HEK293 (cell line): Measurements from ENCODE around the gene LMO7.

Experiments used
- CTCF ChIA-PET: fragments of 350-600 bp; formaldehyde crosslinking; extraction: SDS; loops from one replicate; lab custom pipeline; 2021; ENCODE audit warnings: antibody characterized with exemption; lab: Yijun Ruan, JAX
- POLR2A ChIA-PET: fragments of 300-600 bp; formaldehyde crosslinking; extraction: SDS; loops from one replicate; lab custom pipeline; 2020; ENCODE audit warnings: antibody characterized with exemption, inconsistent platforms; lab: Yijun Ruan, JAX
- H3K27ac ChIP-seq: fragments of 200-500 bp; sonication (Bioruptor generic); 2 replicates; pipeline ENCODE4 v1.5.1; 2014; ENCODE audit warnings: low read depth, low read length, control low read depth, inconsistent platforms; ENCODE audit errors: extremely low read depth
- H3K36me3 ChIP-seq, 2 experiments: fragments of 200-500 bp in 1 of 2; sonication (Bioruptor generic) in 1 of 2; 1 replicate in 1 of 2; 2 replicates in 1 of 2; pipeline ENCODE4 v1.5.1; 2014 to 2017; ENCODE audit warnings: inconsistent platforms in 2 of 2, low read length in 2 of 2; ENCODE audit not compliant: control insufficient read depth in 2 of 2, insufficient read depth in 1 of 2
- H3K4me1 ChIP-seq: fragments of 200-500 bp; sonication (Bioruptor generic); 2 replicates; pipeline ENCODE4 v1.5.1; 2014; ENCODE audit warnings: mild to moderate bottlenecking, low read length, inconsistent platforms; ENCODE audit not compliant: control insufficient read depth, insufficient read depth
- H3K4me3 ChIP-seq: 2 replicates; pipeline ENCODE4 v1.5.1; 2011; ENCODE audit warnings: low read depth, mild to moderate bottlenecking, control low read depth, low read length, moderate library complexity
- H3K9me3 ChIP-seq: fragments of 200-500 bp; sonication (Bioruptor generic); 2 replicates; pipeline ENCODE4 v1.5.1; 2014; ENCODE audit warnings: low read depth, low read length, inconsistent platforms; ENCODE audit not compliant: control insufficient read depth, insufficient read depth
- GLIS1 ChIP-seq: fragments of 450-650 bp; formaldehyde crosslinking; IDR thresholded peaks from 2 replicates; pipeline ENCODE4 v1.5.1; 2016; ENCODE audit warnings: missing biosample characterization, missing genetic modification characterization
- HOXA7 ChIP-seq: sonication (generic); formaldehyde crosslinking; IDR thresholded peaks from 2 replicates; pipeline ENCODE4 v1.8.1; 2022; ENCODE audit warnings: missing genetic modification reagents, borderline replicate concordance
- HOXC10 ChIP-seq: sonication (generic); formaldehyde crosslinking; IDR thresholded peaks from 2 replicates; pipeline ENCODE4 v1.8.1; 2023; ENCODE audit warnings: mild to moderate bottlenecking, missing genetic modification reagents
- HOXD13 ChIP-seq: sonication (generic); formaldehyde crosslinking; IDR thresholded peaks from 2 replicates; pipeline ENCODE4 v1.8.0; 2022; ENCODE audit warnings: missing genetic modification reagents, borderline replicate concordance
- IKZF3 ChIP-seq: fragments of 450-650 bp; IDR thresholded peaks from 2 replicates; pipeline ENCODE4 v1.5.0; 2018; ENCODE audit warnings: missing biosample characterization, mild to moderate bottlenecking, missing genetic modification characterization, moderate library complexity
- REPIN1 ChIP-seq: fragments of 450-650 bp; formaldehyde crosslinking; IDR thresholded peaks from 2 replicates; pipeline ENCODE4 v1.5.1; 2017; ENCODE audit warnings: missing biosample characterization, missing genetic modification characterization, low read depth
- WT1 ChIP-seq: fragments of 450-650 bp; formaldehyde crosslinking; IDR thresholded peaks from 2 replicates; pipeline ENCODE4 v1.5.1; 2016; ENCODE audit warnings: missing biosample characterization, missing genetic modification characterization
- ZBTB49 ChIP-seq: fragments of 450-650 bp; formaldehyde crosslinking; IDR thresholded peaks from 2 replicates; pipeline ENCODE4 v1.5.1; 2016; ENCODE audit warnings: missing biosample characterization, missing genetic modification characterization, low read depth
- ZIC2 ChIP-seq: fragments of 450-650 bp; formaldehyde crosslinking; IDR thresholded peaks from 2 replicates; pipeline ENCODE4 v1.5.1; 2016; ENCODE audit warnings: missing biosample characterization, missing genetic modification characterization
- ZNF114 ChIP-seq: fragments of 450-650 bp; formaldehyde crosslinking; IDR thresholded peaks from 2 replicates; pipeline ENCODE4 v1.5.0; 2017; ENCODE audit warnings: missing biosample characterization, missing genetic modification characterization
- ZNF132 ChIP-seq: fragments of 450-650 bp; formaldehyde crosslinking; IDR thresholded peaks from 2 replicates; pipeline ENCODE4 v1.5.1; 2017; ENCODE audit warnings: missing biosample characterization, missing genetic modification characterization, borderline replicate concordance
- ZNF140 ChIP-seq: fragments of 450-650 bp; formaldehyde crosslinking; IDR thresholded peaks from 2 replicates; pipeline ENCODE4 v1.5.1; 2016; ENCODE audit warnings: missing biosample characterization, missing genetic modification characterization
- ZNF202 ChIP-seq: fragments of 450-650 bp; formaldehyde crosslinking; IDR thresholded peaks from 2 replicates; pipeline ENCODE4 v1.5.1; 2016; ENCODE audit warnings: missing biosample characterization, missing genetic modification characterization, borderline replicate concordance
- ZNF324 ChIP-seq: fragments of 450-650 bp; formaldehyde crosslinking; IDR thresholded peaks from 2 replicates; pipeline ENCODE4 v1.5.1; 2016; ENCODE audit warnings: missing biosample characterization, missing genetic modification characterization
- ZNF416 ChIP-seq: fragments of 450-650 bp; formaldehyde crosslinking; IDR thresholded peaks from 2 replicates; pipeline ENCODE4 v1.5.1; 2016; ENCODE audit warnings: missing biosample characterization, missing genetic modification characterization
- ZNF48 ChIP-seq: fragments of 450-650 bp; formaldehyde crosslinking; IDR thresholded peaks from 2 replicates; pipeline ENCODE4 v1.5.1; 2016; ENCODE audit warnings: missing biosample characterization, missing genetic modification characterization
- ZNF555 ChIP-seq: fragments of 450-650 bp; formaldehyde crosslinking; conservative IDR thresholded peaks from 2 replicates; pipeline ENCODE4 v1.5.1; 2017; ENCODE audit warnings: missing biosample characterization, mild to moderate bottlenecking, missing genetic modification characterization, inconsistent platforms
- ZNF558 ChIP-seq: fragments of 450-650 bp; formaldehyde crosslinking; IDR thresholded peaks from 2 replicates; pipeline ENCODE4 v1.5.1; 2016; ENCODE audit warnings: missing biosample characterization, missing genetic modification characterization
- ZNF777 ChIP-seq: fragments of 450-650 bp; formaldehyde crosslinking; IDR thresholded peaks from 2 replicates; pipeline ENCODE4 v1.5.1; 2017; ENCODE audit warnings: missing biosample characterization, missing genetic modification characterization, borderline replicate concordance
- ZNF843 ChIP-seq: fragments of 450-650 bp; formaldehyde crosslinking; IDR thresholded peaks from 2 replicates; pipeline ENCODE4 v1.5.1; 2016; ENCODE audit warnings: missing biosample characterization, missing genetic modification characterization
- TF ChIP-seq, protein P1 (sequence below): fragments of 450-650 bp; formaldehyde crosslinking; IDR thresholded peaks from 2 replicates; pipeline ENCODE4 v1.5.1; 2016; ENCODE audit warnings: missing biosample characterization, missing genetic modification characterization, borderline replicate concordance
- TF ChIP-seq, protein P2 (sequence below): fragments of 450-650 bp; formaldehyde crosslinking; IDR thresholded peaks from 2 replicates; pipeline ENCODE4 v1.5.1; 2017; ENCODE audit warnings: missing biosample characterization, missing genetic modification characterization
- TF ChIP-seq, protein P3 (sequence below): fragments of 450-650 bp; formaldehyde crosslinking; IDR thresholded peaks from 2 replicates; pipeline ENCODE4 v1.5.1; 2016; ENCODE audit warnings: missing biosample characterization, missing genetic modification characterization

LMO7 gene

DNA sequence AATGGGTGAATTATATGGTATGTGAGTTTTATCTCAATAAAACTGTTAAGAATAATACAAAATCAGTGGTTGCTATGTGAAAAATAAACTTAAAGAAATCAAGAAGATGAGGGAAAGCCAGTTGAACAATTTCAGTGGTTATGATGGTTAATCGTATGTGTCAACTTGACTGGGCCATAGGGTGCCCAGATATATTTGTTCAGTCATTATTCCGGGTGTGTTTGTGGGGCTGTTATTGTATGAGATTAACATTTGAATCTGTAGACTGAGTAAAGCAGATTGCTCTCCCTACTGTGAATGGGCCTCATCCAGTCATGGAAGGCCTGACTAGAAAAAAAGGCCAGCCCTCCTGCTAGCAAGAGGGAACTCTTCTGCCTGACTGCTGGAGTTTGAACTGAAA, 109.3 kb downstream of the LMO7 start (continued):
- TF ChIP-seq WT1 (tag by site-specific recombination) (no peak), ZNF416 (tag by site-specific recombination) (peak; percentile 72; the same call in 1 of the 2 replicates), HOXA7 (CRISPR knock-in tag) (no peak)
- TF ChIP-seq, protein P1, sequence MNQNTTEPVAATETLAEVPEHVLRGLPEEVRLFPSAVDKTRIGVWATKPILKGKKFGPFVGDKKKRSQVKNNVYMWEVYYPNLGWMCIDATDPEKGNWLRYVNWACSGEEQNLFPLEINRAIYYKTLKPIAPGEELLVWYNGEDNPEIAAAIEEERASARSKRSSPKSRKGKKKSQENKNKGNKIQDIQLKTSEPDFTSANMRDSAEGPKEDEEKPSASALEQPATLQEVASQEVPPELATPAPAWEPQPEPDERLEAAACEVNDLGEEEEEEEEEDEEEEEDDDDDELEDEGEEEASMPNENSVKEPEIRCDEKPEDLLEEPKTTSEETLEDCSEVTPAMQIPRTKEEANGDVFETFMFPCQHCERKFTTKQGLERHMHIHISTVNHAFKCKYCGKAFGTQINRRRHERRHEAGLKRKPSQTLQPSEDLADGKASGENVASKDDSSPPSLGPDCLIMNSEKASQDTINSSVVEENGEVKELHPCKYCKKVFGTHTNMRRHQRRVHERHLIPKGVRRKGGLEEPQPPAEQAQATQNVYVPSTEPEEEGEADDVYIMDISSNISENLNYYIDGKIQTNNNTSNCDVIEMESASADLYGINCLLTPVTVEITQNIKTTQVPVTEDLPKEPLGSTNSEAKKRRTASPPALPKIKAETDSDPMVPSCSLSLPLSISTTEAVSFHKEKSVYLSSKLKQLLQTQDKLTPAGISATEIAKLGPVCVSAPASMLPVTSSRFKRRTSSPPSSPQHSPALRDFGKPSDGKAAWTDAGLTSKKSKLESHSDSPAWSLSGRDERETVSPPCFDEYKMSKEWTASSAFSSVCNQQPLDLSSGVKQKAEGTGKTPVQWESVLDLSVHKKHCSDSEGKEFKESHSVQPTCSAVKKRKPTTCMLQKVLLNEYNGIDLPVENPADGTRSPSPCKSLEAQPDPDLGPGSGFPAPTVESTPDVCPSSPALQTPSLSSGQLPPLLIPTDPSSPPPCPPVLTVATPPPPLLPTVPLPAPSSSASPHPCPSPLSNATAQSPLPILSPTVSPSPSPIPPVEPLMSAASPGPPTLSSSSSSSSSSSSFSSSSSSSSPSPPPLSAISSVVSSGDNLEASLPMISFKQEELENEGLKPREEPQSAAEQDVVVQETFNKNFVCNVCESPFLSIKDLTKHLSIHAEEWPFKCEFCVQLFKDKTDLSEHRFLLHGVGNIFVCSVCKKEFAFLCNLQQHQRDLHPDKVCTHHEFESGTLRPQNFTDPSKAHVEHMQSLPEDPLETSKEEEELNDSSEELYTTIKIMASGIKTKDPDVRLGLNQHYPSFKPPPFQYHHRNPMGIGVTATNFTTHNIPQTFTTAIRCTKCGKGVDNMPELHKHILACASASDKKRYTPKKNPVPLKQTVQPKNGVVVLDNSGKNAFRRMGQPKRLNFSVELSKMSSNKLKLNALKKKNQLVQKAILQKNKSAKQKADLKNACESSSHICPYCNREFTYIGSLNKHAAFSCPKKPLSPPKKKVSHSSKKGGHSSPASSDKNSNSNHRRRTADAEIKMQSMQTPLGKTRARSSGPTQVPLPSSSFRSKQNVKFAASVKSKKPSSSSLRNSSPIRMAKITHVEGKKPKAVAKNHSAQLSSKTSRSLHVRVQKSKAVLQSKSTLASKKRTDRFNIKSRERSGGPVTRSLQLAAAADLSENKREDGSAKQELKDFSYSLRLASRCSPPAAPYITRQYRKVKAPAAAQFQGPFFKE (tag by site-specific recombination): no peak

GRCh38 chr13:75748874-75749273, 112.7 kb downstream of the LMO7 start:
- TF ChIP-seq ZNF777 (tag by site-specific recombination): no peak
- no peak for TF ChIP-seq ZIC2 (tag by site-specific recombination)
- TF ChIP-seq ZNF114 (tag by site-specific recombination): no peak
- TF ChIP-seq ZNF140 (tag by site-specific recombination): no peak
- TF ChIP-seq WT1 (tag by site-specific recombination): no peak
- TF ChIP-seq GLIS1 (tag by site-specific recombination): peak; percentile 31; the same call in 1 of the 2 replicates
- TF ChIP-seq HOXC10 (CRISPR knock-in tag): no peak
- TF ChIP-seq, protein P2, sequence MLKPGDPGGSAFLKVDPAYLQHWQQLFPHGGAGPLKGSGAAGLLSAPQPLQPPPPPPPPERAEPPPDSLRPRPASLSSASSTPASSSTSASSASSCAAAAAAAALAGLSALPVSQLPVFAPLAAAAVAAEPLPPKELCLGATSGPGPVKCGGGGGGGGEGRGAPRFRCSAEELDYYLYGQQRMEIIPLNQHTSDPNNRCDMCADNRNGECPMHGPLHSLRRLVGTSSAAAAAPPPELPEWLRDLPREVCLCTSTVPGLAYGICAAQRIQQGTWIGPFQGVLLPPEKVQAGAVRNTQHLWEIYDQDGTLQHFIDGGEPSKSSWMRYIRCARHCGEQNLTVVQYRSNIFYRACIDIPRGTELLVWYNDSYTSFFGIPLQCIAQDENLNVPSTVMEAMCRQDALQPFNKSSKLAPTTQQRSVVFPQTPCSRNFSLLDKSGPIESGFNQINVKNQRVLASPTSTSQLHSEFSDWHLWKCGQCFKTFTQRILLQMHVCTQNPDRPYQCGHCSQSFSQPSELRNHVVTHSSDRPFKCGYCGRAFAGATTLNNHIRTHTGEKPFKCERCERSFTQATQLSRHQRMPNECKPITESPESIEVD (tag by site-specific recombination): 0 out of 2 replicates have a peak, but pooled peaks have one; percentile 10
- no peak for TF ChIP-seq ZNF555 (tag by site-specific recombination)
- no peak for TF ChIP-seq REPIN1 (tag by site-specific recombination)
- no peak for TF ChIP-seq ZNF843
- TF ChIP-seq ZNF324 (tag by site-specific recombination): no peak
- TF ChIP-seq ZNF202 (tag by site-specific recombination): no peak
- TF ChIP-seq ZNF48: no peak
- H3K9me3 ChIP-seq: no peaks in the 10 kb centered on the region
- H3K27ac ChIP-seq: no peak overlapping the region
- POLR2A ChIA-PET: no interaction called here
- no peaks in the 10 kb centered on the region for H3K4me1 ChIP-seq
- H3K36me3 ChIP-seq: no peaks in the 10 kb centered on the region
- CTCF ChIA-PET: interaction anchor here (0.7 kb wide), 1 partner anchor 1107 kb away, joined by 4 read pairs; no protein-coding TSS in a partner anchor
- no peak overlapping the region for H3K4me3 ChIP-seq

DNA sequence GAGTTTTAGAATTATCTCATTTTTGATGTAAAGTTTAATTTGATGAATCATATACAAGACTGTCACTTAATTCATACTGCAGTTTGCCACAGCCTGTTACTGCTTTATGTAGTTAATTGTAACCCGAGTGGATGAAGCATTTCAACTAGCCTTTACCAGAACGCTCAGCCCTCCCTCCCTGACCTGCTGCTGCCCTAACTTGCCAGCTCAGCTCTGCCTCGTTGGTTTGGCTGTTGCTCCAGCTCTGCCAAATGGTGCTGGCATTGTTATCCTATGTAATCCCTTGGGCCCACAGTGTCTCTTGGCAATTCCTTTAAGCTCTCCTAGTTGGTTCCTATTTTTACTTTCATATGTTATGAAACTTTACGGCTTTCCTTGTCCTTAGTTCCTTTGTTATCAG, 113.3 kb downstream of the LMO7 start:
- H3K36me3 ChIP-seq: no peaks in the 10 kb centered on the region
- ChIA-PET CTCF (interaction anchor here (0.7 kb wide), 1 partner anchor 1108 kb away, joined by 4 read pairs; no protein-coding TSS in a partner anchor), POLR2A (no interaction called here)
- H3K9me3 ChIP-seq: no peaks in the 10 kb centered on the region
- H3K27ac ChIP-seq: no peak overlapping the region
- H3K4me1 ChIP-seq: no peaks in the 10 kb centered on the region
- no peak overlapping the region for H3K4me3 ChIP-seq
- TF ChIP-seq ZBTB49 (tag by site-specific recombination): no peak
- TF ChIP-seq ZNF416 (tag by site-specific recombination): no peak
- no peak for TF ChIP-seq HOXD13 (CRISPR knock-in tag)
- no peak for TF ChIP-seq IKZF3
- TF ChIP-seq, protein P3, sequence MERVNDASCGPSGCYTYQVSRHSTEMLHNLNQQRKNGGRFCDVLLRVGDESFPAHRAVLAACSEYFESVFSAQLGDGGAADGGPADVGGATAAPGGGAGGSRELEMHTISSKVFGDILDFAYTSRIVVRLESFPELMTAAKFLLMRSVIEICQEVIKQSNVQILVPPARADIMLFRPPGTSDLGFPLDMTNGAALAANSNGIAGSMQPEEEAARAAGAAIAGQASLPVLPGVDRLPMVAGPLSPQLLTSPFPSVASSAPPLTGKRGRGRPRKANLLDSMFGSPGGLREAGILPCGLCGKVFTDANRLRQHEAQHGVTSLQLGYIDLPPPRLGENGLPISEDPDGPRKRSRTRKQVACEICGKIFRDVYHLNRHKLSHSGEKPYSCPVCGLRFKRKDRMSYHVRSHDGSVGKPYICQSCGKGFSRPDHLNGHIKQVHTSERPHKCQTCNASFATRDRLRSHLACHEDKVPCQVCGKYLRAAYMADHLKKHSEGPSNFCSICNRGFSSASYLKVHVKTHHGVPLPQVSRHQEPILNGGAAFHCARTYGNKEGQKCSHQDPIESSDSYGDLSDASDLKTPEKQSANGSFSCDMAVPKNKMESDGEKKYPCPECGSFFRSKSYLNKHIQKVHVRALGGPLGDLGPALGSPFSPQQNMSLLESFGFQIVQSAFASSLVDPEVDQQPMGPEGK (tag by site-specific recombination): no peak
- TF ChIP-seq ZNF558 (tag by site-specific recombination): no peak
- TF ChIP-seq ZNF132: no peak
